HG02973 (cell line): ENCODE data around the gene GRAMD4.
"Not testable (repeated sequence)": the region's sequence is repeated elsewhere in the genome, so short reads cannot be mapped to it uniquely, and the experiment has no call there.

Experiments
- ATAC-seq: cut with Tn5 transposase; IDR thresholded peaks from one replicate; pipeline ENCODE4 v1.9.1; 2021; ENCODE audit warnings: moderate library complexity; ENCODE audit not compliant: unreplicated experiment

GRAMD4 gene

GRCh38 chr22:46634973-46635685 is 14.9 kb downstream of the GRAMD4 start:
- not testable (repeated sequence) for ATAC-seq

DNA sequence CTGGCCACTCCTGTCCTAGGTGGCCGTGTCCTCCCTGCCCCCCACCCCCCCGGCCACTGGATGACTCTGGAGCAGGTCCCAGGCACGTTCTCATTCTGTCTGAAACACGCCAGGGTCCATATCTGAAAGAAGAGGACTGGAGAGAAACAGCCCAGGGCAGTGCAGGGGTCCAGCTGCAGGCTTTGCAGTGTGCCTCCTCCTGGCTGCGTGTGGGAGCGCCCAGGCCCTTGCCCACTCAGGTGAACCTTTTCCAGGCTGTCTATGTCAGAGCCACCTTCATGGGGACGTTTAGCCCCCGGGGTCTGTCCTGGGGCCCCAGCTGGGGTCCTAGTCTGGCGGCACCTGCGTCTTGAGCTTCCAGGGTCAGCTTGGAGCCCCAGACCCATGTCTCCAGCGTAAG is 15.6 kb downstream of the GRAMD4 start:
- ATAC-seq: no peak

- no peak for ATAC-seq
Observed at GRCh38 chr22:46636221-46637002, 16.2 kb downstream of the GRAMD4 start.

DNA sequence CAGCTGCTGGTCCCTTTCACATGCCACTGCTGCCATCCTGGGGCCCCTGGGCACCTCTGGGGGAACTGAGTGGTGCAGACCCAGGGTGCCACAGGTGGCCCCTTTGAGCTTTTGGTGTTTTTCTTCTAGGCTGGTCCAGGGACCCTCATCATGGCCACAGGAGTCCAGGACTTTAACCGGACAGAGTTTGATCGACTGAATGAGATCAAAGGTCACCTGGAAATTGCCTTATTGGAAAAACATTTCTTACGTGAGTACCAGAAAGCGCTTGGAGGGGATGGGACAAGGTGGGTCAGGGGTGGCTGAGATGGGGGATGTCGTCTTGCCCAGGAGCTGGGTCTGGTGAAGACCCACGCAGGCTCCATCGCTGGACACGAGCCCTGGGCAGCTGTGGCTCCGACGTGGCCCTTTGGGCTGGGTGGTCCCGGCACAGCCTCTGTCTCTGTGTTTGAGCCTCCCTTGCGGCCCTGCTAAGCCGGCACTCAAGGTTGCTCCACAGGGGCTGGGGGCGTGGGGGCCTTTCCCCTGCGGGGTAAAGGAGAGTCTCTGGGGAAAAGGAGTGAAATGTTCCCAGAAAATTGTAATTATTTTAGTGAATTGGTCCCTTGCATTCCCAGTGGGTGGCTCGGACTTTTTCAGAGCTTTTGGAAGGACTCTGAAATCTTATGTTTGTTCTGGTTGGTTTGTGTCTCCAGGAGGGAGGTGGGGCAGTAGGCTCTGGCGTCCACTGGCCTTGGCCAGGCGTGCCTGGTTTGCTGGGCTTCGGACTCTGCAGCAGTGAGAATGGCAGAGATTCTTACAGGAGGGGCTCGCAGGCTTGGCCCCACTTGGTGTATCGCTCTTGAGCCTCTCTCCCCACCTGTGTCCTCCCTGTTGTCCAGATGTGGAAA is 17.8 kb downstream of the GRAMD4 start:
- no peak for ATAC-seq

DNA sequence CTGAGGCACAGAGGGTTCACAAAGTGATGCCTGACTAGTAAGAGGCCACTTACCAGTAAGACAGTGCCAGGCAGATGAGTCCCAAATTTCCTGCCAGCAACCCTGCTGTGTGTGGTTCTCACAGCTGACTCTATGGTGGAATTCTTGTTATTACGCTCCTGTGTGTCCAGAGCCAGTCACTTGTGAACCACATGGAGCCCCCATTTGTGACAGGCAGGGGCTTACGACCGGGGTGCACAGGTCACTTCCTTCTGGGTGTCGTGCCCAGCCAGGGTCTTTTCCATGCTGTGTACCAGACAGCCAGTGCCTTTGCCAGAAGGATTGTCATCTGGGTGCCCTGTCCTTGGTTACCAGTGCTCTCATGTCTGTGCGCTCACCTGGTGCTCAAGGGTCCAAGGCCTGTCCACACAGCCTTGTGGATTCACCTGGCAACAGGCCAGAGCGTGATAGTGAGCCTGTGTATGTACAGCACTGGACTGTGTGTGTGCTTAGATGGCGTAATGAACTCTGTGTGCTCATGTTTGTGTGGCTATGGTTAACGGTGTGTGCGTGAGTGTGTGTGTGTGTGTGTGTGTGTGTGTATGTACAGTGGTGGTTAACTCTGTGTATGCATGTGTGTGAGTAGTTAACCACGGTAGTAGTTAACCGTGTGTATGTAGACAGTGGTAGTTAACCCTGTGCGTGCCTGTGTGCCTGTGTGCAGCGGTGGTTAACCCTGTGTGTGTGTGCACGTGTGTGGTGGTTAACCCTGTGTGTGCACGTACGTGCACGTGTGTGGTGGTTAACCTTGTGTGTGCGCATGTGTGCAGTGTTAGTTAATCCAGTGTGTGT is 18.6 kb downstream of the GRAMD4 start:
- no peak for ATAC-seq

- no peak for ATAC-seq
Observed at GRCh38 chr22:46639843-46640242, 19.7 kb downstream of the GRAMD4 start.

DNA sequence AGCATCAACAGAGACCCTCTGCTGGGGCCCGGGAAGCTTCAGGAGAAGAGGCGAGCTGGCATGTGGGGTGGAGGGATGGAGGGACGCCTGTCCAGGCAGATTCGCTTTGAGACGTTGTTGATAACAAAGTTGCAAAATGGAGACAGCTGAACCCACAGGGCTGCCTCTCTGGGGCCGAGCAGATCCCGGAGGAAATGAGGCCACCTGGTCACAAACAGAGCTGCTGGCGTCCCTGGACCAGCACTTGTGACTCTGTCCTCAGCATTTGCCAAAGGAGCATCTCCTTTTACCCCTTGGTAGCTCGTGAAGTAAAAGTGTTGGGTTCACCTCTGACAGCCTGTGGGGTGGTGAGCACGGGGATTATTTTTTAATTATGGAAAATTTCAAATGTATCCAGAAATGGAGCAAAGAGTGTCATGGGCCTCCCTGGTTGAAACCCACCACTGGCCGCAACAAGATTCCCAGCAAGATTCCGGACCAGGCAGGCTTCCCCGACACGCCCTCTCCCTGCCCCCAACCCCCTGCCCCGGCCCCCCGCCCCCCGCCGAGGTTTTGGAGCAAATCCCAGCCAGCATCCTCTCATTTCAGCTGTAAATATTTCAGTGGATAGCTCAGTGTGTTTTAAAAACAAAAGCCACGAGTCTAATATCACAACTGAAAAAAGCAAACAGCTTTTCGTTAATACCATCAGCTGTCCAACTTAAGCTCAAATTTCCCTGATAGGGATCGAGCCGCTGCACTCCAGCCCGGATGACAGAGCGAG is 20.3 kb downstream of the GRAMD4 start:
- ATAC-seq: no peak

- no peak for ATAC-seq
Observed at GRCh38 chr22:46641811-46642266, 21.7 kb downstream of the GRAMD4 start.

- not testable (repeated sequence) for ATAC-seq
Observed at GRCh38 chr22:46642840-46643480, 22.8 kb downstream of the GRAMD4 start.

- ATAC-seq: no peak
Observed at GRCh38 chr22:46646531-46647215, 26.5 kb downstream of the GRAMD4 start.

- ATAC-seq: not testable (repeated sequence)
Observed at GRCh38 chr22:46648225-46648820, 28.1 kb downstream of the GRAMD4 start.

DNA sequence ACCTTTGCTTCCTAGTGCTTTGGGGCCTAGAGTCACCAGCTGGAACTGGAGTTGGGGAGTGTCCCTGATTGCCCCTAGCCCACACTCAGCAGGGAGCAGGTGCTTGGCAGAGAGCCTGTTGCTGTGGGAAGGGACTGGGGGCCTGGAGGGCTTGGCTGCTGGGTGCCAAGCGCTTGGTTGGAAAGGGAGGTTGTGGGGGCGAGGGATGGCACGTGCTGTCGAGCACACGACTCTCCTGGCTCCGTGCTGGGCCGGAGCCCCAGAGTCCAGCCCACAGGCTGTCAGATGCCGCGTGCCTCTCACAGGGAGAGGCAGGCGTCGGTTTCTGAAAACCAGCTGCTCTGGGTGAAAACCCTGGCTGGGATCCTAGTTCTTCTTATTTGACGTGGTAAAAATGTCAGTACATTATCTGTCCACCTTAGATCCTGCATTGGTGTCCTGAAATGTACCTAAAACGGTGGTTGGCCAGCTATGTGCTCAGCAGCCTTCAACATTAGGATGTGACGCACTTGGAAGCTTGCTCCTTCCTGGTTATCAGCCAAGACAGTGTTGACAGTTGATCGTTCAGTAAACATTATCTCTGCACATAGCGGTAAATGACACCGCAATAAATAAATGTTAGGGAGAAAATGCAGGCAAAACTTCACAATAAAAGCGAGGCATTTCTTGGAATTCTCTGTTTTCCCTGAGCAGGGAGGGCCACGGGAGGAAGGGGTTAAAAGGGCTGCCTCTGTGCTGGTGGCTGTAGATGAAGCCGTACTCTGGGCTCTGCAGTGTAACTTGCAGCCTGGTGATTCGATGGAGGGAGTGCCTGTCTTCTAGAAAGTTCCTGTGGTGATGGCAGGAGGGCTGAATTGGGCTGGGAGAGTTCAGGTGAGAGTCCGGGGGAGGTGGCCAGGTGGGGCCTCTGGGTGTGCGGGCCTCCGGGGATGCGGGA is 29.2 kb downstream of the GRAMD4 start:
- no peak for ATAC-seq

DNA sequence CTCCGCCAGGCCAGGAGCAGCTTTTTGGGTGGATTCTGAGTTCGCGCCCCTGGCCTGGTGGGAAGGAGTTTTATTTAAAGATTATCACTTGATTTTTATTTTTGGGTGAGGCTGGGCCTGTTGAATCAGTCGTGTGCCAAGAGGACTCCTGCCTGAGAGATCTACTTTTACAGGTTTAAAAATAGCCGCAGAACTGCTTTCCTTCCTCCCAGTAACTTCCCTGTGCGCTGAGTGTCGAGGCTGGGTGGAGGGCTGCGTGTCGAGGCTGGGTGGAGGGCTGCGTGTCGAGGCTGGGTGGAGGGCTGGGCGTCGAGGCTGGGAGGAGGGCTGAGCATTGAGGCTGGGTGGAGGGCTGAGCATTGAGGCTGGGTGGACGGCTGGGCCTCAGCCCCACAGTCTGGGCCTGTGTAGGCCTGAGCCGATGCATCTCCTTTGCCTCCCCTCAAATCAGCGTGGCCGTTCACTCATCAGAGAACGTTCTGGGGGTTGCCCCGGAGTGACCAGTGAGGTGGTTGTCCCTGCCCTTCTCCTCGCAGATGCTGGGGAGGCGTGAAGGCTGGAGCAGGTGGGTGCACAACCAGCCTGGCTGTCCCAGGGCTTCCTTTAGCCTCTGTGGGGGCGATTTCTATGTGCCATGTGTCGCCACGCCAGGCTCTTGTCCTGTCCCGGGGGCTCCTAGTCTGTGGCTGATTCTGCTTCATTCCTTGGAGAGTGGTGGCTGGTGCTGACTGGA is 30.1 kb downstream of the GRAMD4 start:
- ATAC-seq: no peak

GRCh38 chr22:46651316-46651715 is 31.1 kb downstream of the GRAMD4 start:
- no peak for ATAC-seq

DNA sequence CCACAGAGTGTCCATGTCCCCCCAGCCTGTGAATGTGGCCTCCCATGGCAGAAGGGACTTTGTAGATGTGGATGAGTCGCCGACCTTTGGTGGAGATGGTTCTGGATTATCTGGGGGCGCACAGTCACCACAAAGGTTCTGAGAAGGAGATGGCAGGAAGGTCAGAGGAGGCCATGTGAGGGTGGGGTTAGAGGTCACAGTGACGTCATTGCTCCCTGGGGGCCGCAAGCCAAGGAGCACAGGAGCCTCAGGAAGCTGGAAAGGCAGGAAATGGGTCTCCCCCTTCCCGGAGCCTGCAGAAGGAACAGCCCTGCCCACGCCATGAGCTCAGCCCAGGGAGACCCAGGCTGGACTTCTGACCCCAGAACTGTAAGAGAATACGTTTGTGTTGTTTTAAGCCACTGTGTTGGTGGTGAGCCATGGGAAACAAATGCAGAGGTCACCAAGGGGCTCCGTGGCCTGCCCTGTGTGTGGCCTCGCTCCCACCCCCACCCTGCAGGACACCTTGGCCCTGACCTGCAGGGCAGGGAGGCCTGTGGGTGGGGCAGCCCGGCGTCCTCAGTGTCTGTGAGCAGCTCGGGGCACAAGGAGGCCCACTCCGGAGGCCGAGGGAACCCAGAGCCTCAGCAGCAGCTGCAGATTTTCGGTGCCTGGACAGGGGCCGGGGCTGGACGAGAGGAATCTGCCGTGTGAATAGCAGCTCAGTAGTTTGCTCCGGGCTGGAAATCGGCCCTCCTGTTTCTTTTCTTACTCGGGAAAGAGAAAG is 32.1 kb downstream of the GRAMD4 start:
- ATAC-seq: no peak

DNA sequence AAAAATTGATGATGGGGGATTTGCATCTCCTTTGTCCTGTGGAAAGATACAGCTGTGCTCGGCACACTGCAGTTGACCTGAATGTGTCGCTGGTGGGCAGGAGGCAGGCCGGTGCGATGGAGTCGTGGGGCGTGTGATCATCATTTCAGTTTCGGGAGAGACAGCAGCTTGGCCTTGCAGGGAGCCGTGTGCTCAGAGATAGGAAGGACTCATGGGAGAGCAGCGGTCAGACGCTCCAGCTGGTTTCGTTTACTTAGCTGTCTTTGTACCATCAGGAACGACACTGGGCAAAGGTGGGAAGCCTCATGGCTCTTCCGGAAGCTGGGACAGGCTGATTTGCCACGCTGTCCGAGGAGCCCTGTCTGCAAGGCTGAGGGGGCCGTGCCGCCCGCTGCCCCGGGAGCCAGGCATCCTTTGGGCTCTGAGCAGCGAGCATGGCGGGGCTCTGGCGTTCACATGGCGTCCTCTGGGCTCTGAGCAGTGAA is 32.7 kb downstream of the GRAMD4 start:
- ATAC-seq: no peak
